K562 (cell line): ENCODE data around the gene PPFIA3. TPM values are rescaled to one million over a fixed set of nuclear protein-coding genes. Genes with fewer than 3 reads are reported as not detected.

ENCODE experiments used
- ATAC-seq: fragments of 200-7000 bp; cut with Tn5 transposase; 3 replicates; pipeline ENCODE4 v1.9.1; 2020; ENCODE audit warnings: moderate library complexity
- BruUV-seq: library from RNA; stranded (reverse); fragments of 400-500 nt; replicated peaks from 2 replicates; lab custom pipeline; 2021; lab: Mats Ljungman, UMichigan
- CTCF ChIA-PET: fragments of 300-600 bp; formaldehyde crosslinking; extraction: SDS; loops from one replicate; lab custom pipeline; 2021; ENCODE audit warnings: low intra/inter-chr PET ratio; lab: Yijun Ruan, JAX
- POLR2A ChIA-PET: fragments of 300-600, 350-650 bp; sonication (Branson Sonifier 250); formaldehyde crosslinking; extraction: SDS; loops from one replicate; lab custom pipeline; 2021; ENCODE audit warnings: antibody characterized with exemption, inconsistent platforms; lab: Yijun Ruan, JAX
- DNase-seq, 4 experiments: peaks; one replicate each; pipeline versions ENCODE4 v3.0.0 to v3.0.0-alpha.2; 2011 to 2018; ENCODE audit warnings: low spot score in 3 of 4, mixed read lengths in 3 of 4; ENCODE audit errors: extremely low read depth in 1 of 4
- FAIRE-seq: peaks from 2 replicates; lab custom pipeline; 2011; peaks lifted over from hg19 to GRCh38; lab: Jason Lieb, UNC
- H2AFZ ChIP-seq: 2 replicates; pipeline ENCODE4 v1.6.0; 2011; ENCODE audit warnings: low read depth, low read length, control low read depth, inconsistent platforms
- H3K27ac ChIP-seq: fragments of 200-600 bp; 3 replicates; pipeline ENCODE4 v1.8.0; 2011; ENCODE audit warnings: low read depth, mild to moderate bottlenecking, control low read depth, inconsistent platforms, low read length, moderate library complexity, mixed read lengths; ENCODE audit errors: extremely low read depth
- H3K27me3 ChIP-seq, 2 experiments: fragments of 300-600 bp in 1 of 2; 2 replicates in 1 of 2; 3 replicates in 1 of 2; pipeline versions ENCODE4 v1.6.0 to v1.8.0; 2011; ENCODE audit warnings: inconsistent platforms in 2 of 2, low read length in 2 of 2, mild to moderate bottlenecking in 1 of 2, mixed read lengths in 1 of 2, moderate library complexity in 1 of 2; ENCODE audit not compliant: control insufficient read depth in 2 of 2, insufficient read depth in 2 of 2
- H3K36me3 ChIP-seq: fragments of 300-600 bp; 3 replicates; pipeline ENCODE4 v1.8.0; 2011; ENCODE audit warnings: mild to moderate bottlenecking, low read length, inconsistent platforms; ENCODE audit not compliant: control insufficient read depth, insufficient read depth
- H3K4me1 ChIP-seq, 2 experiments: fragments of 200-600 bp in 1 of 2; replicated peaks in 1 of 2; 2 replicates in 1 of 2; 3 replicates in 1 of 2; pipeline versions ENCODE4 v1.5.1 to v1.8.0; 2011; ENCODE audit warnings: inconsistent platforms in 2 of 2, low read length in 2 of 2, mild to moderate bottlenecking in 1 of 2, mixed read lengths in 1 of 2, moderate library complexity in 1 of 2; ENCODE audit not compliant: control insufficient read depth in 2 of 2, insufficient read depth in 2 of 2
- H3K4me2 ChIP-seq: 2 replicates; pipeline ENCODE4 v1.6.1; 2011; ENCODE audit warnings: low read length, control low read depth, inconsistent platforms, mixed read lengths; ENCODE audit not compliant: insufficient read depth
- H3K4me3 ChIP-seq: fragments of 200-600 bp; sonication (generic), shearing (Covaris generic); 2 replicates; pipeline ENCODE4 v1.5.1; 2016; ENCODE audit warnings: control low read depth, inconsistent platforms
- H3K79me2 ChIP-seq: fragments of 200-600 bp; 3 replicates; pipeline ENCODE4 v1.8.0; 2011; ENCODE audit warnings: low read length, inconsistent platforms; ENCODE audit not compliant: control insufficient read depth, insufficient read depth
- H3K9ac ChIP-seq, 2 experiments: 2 replicates each; pipeline versions ENCODE4 v1.6.0 to v1.6.1; 2011; ENCODE audit warnings: low read depth in 2 of 2, low read length in 2 of 2, control low read depth in 1 of 2, inconsistent platforms in 1 of 2, mild to moderate bottlenecking in 1 of 2, mixed read lengths in 1 of 2; ENCODE audit not compliant: insufficient read depth in 1 of 2
- H3K9me1 ChIP-seq: one replicate; pipeline ENCODE4 v1.6.0; 2011; ENCODE audit warnings: inconsistent platforms, mild to moderate bottlenecking, low read length, moderate library complexity; ENCODE audit not compliant: control insufficient read depth, insufficient read depth
- H3K9me3 ChIP-seq: replicated peaks from 2 replicates; pipeline ENCODE4 v1.5.1; 2011; ENCODE audit warnings: low read depth, low read length, inconsistent platforms; ENCODE audit not compliant: control insufficient read depth, insufficient read depth
- H4K20me1 ChIP-seq: replicated peaks from 2 replicates; pipeline ENCODE4 v1.6.1; 2011; ENCODE audit warnings: low read length, inconsistent platforms, mixed read lengths; ENCODE audit not compliant: control insufficient read depth, insufficient read depth
- HDAC3 ChIP-seq: fragments of 450-650 bp; IDR thresholded peaks from 2 replicates; pipeline ENCODE4 v1.6.1; 2018; ENCODE audit warnings: borderline replicate concordance, mild to moderate bottlenecking, moderate library complexity; ENCODE audit not compliant: partially characterized antibody
- HMBOX1 ChIP-seq: sonication (generic); IDR thresholded peaks from 2 replicates; pipeline ENCODE4 v1.6.1; 2016
- MYBL2 ChIP-seq, 2 experiments: fragments of 450-650 bp in 1 of 2; sonication (generic) in 1 of 2; formaldehyde crosslinking in 1 of 2; IDR thresholded peaks; 2 replicates each; pipeline versions ENCODE4 v1.6.1 to v1.8.1; 2017 to 2022; ENCODE audit warnings: borderline replicate concordance in 1 of 2, inconsistent platforms in 1 of 2, low read depth in 1 of 2, mild to moderate bottlenecking in 1 of 2, missing genetic modification reagents in 1 of 2, moderate library complexity in 1 of 2
- PTRF ChIP-seq: fragments of 450-650 bp; IDR thresholded peaks from 2 replicates; pipeline ENCODE4 v1.6.1; 2016; ENCODE audit warnings: mild to moderate bottlenecking, missing genetic modification characterization, missing compliant biosample characterization
- SRSF7 ChIP-seq: fragments of 200-400 bp; formaldehyde crosslinking; optimal IDR thresholded peaks from 2 replicates; pipeline ENCODE3; 2017; ENCODE audit warnings: mild to moderate bottlenecking, low read depth, low read length
- ZNF280A ChIP-seq: fragments of 450-650 bp; IDR thresholded peaks from 2 replicates; pipeline ENCODE4 v1.6.1; 2018; ENCODE audit warnings: mild to moderate bottlenecking, low read depth; ENCODE audit not compliant: partially characterized antibody
- ZNF311 ChIP-seq: fragments of 250-450 bp; sonication (Bioruptor Pico); IDR thresholded peaks from 2 replicates; pipeline ENCODE4 v1.4.0; 2020; ENCODE audit warnings: mild to moderate bottlenecking, moderate library complexity
- WGBS: fragments of 100-300 bp; shearing (Covaris generic); methylation state at CpG from one replicate; pipeline ENCODE4 v1.1.6; 2016; ENCODE audit warnings: low coverage, mixed read lengths; ENCODE audit not compliant: insufficient coverage; ENCODE audit errors: missing lambda C conversion rate; 5-methylcytosine and 5-hydroxymethylcytosine counted together
- in situ Hi-C: fragments of 300-500 bp; cut with MboI; formaldehyde crosslinking; loops from 4 replicates; pipeline ENCODE4 v1.15.0; 2018; ENCODE audit warnings: inconsistent platforms, mixed read lengths
- intact Hi-C: fragments of 100-400 bp; cut with micrococcal nuclease; formaldehyde crosslinking; loops from 2 replicates; pipeline ENCODE4 v1.14.2; 2022
- polyA plus RNA-seq, 8 experiments: library from polyadenylated mRNA; depleted of rRNA in 4 of 8; stranded (reverse) in 5 of 8; unstranded in 3 of 8; fragments of >200 nt; fragmentation: Nextera tagmentation in 2 of 8; fragmentation: Illumina TruSeq in 1 of 8; extraction: Ambion mirVana in 2 of 8; extraction: Trizol in 1 of 8; gene quantifications; 2 replicates each; pipeline versions ENCODE4 v1.2.1 to v1.2.3, GENCODE V29; 2011 to 2014; ENCODE audit warnings: inconsistent platforms in 1 of 8, missing spikeins in 1 of 8
- total RNA-seq, 7 experiments: library from RNA; depleted of rRNA in 6 of 7; stranded (reverse); fragments of >200 nt in 6 of 7; fragmentation: Illumina TruSeq in 2 of 7; extraction: Trizol in 2 of 7; gene quantifications; 2 replicates each; pipeline versions ENCODE4 v1.2.1 to v1.2.3, GENCODE V29; 2011 to 2021; ENCODE audit warnings: low replicate concordance in 1 of 7

Gene PPFIA3
- total and polyA plus RNA-seq, 9 of the 15 experiments (the other 6 are each of a cell fraction or from before 2014, with no cell fraction given): 0.10 to 53.0 (median 17.6) TPM

- no TSS peak for BruUV-seq
- no peak for TF ChIP-seq MYBL2 (IDR thresholded peaks at IDR 0.05; ENCODE audit: low read depth)
- TF ChIP-seq MYBL2 (CRISPR knock-in tag; IDR thresholded peaks at IDR 0.05; ENCODE audit: borderline replicate concordance): no peak
- TF ChIP-seq HMBOX1: no peak
- TF ChIP-seq ZNF280A: no peak
- TF ChIP-seq HDAC3: no peak
- TF ChIP-seq SRSF7: no peak
- TF ChIP-seq ZNF311 (CRISPR knock-in tag): no peak
- TF ChIP-seq PTRF (tag): no peak
- Histone ChIP-seq H3K9me1 (no peaks in the 10 kb centered on the region), H3K79me2 (peaks cover 55% of the 10 kb centered on the region), H3K9me3 (no peaks in the 10 kb centered on the region), H3K27me3 (no peaks in the 10 kb centered on the region), H3K36me3 (peaks cover 99% of the 10 kb centered on the region), H3K4me3 (no peak overlapping the region), H3K27ac (no peak overlapping the region), H3K4me1 (peaks cover 0 to 17% of the 10 kb centered on the region in 2 experiments; a peak in 3 of 5 replicates), H4K20me1 (peaks cover 24% of the 10 kb centered on the region), H3K4me2 (no peak overlapping the region), H3K9ac (no peak overlapping the region), H2AFZ (no peak overlapping the region)
- WGBS: 98% methylated on average over 4 of the region's 4 CpGs
- POLR2A ChIA-PET: interaction anchor here (2.6 kb wide), 1 partner anchor 100 kb away, joined by 22 read pairs; no protein-coding TSS in a partner anchor
- FAIRE-seq (no peak), DNase-seq (no peak), ATAC-seq (no peak)
- in situ Hi-C loops: loop anchor here (5.0 kb wide), 1 partner anchor 94 kb away; no protein-coding TSS in a partner anchor
- intact Hi-C loops: no loop called here
- CTCF ChIA-PET: interaction anchor here (0.5 to 2.1 kb wide), 4 partner anchors 47 to 126 kb away, joined by 5 to 27 read pairs (median 6); no protein-coding TSS in a partner anchor
Observed at GRCh38 chr19:49098795-49099194, 20.5 kb upstream of the PPFIA3 start.
